Immature natural killer cell (primary cell): ENCODE measurements around the gene LYRM9. TPM values are rescaled to one million over a fixed set of nuclear protein-coding genes. Genes with fewer than 3 reads are reported as not detected.
"Not testable (repeated sequence)": the region's sequence is repeated elsewhere in the genome, so short reads cannot be mapped to it uniquely, and the experiment has no call there.

ENCODE experiments used
- DNase-seq, 3 donors: peaks; one replicate each; pipeline ENCODE4 v3.0.0; 2022; ENCODE audit warnings: mixed read lengths in 1 of 3
- H3K27ac Mint-ChIP-seq, 6 donors: one replicate each; pipeline ENCODE4 v1.8.0; 2020; ENCODE audit warnings: mixed read lengths in 6 of 6, mild to moderate bottlenecking in 5 of 6, inconsistent platforms in 4 of 6, moderate library complexity in 3 of 6
- H3K27me3 Mint-ChIP-seq, 3 donors: one replicate each; pipeline ENCODE4 v1.8.0; 2020 to 2021; ENCODE audit warnings: low read depth in 3 of 3, mild to moderate bottlenecking in 3 of 3, mixed read lengths in 3 of 3, moderate library complexity in 3 of 3, inconsistent platforms in 1 of 3
- H3K36me3 Mint-ChIP-seq, 3 donors: one replicate each; pipeline ENCODE4 v1.8.0; 2020; ENCODE audit warnings: mixed read lengths in 3 of 3, inconsistent platforms in 2 of 3, mild to moderate bottlenecking in 2 of 3
- H3K4me1 Mint-ChIP-seq, 2 donors: one replicate each; pipeline ENCODE4 v1.8.0; 2020; ENCODE audit warnings: inconsistent platforms in 2 of 2, mild to moderate bottlenecking in 2 of 2, mixed read lengths in 2 of 2, moderate library complexity in 1 of 2
- H3K4me3 Mint-ChIP-seq, 5 donors: one replicate each; pipeline ENCODE4 v1.8.0; 2020; ENCODE audit warnings: mild to moderate bottlenecking in 5 of 5, mixed read lengths in 5 of 5, inconsistent platforms in 3 of 5, moderate library complexity in 3 of 5
- H3K9me3 Mint-ChIP-seq, 6 donors: one replicate each; pipeline ENCODE4 v1.8.0; 2020; ENCODE audit warnings: mild to moderate bottlenecking in 6 of 6, mixed read lengths in 6 of 6, inconsistent platforms in 4 of 6, moderate library complexity in 3 of 6
- polyA plus RNA-seq, 3 donors: library from polyadenylated mRNA; unstranded; fragments of 300-500 nt; fragmentation: Illumina TruSeq; gene quantifications; one replicate each; pipeline ENCODE4 v1.2.3, GENCODE V29; 2021

The LYRM9 gene
- polyA plus RNA-seq, 3 donors from 2014 or later, result 9.2 to 11.1 (median 10.3) TPM

- no peak for DNase-seq
- H3K36me3 Mint-ChIP-seq, result peaks cover 0 to 4% (median 0%) of the 10 kb centered on the region in 3 donors
- H3K4me1 Mint-ChIP-seq, result no peaks in the 10 kb centered on the region
- peaks cover 0 to 21% (median 2%) of the 10 kb centered on the region in 3 donors for H3K27me3 Mint-ChIP-seq
- H3K9me3 Mint-ChIP-seq, result peaks cover 0 to 3% (median 0%) of the 10 kb centered on the region in 6 donors
- no peak overlapping the region for H3K27ac Mint-ChIP-seq
- H3K4me3 Mint-ChIP-seq, result no peak overlapping the region
Measured at GRCh38 chr17:27899525-27899924, 6.4 kb upstream of the LYRM9 start.

- H3K27ac Mint-ChIP-seq, result peak overlapping the region in 2 of 6 donors; percentile 0 to 6
- H3K27me3 Mint-ChIP-seq, result peaks cover 3 to 13% (median 11%) of the 10 kb centered on the region in 3 donors
- peaks cover 0 to 3% (median 0%) of the 10 kb centered on the region in 6 donors for H3K9me3 Mint-ChIP-seq
- H3K4me1 Mint-ChIP-seq, result peaks cover 3 to 12% of the 10 kb centered on the region in 2 donors
- H3K36me3 Mint-ChIP-seq, result no peaks in the 10 kb centered on the region
- DNase-seq, result no peak
- H3K4me3 Mint-ChIP-seq, result no peak overlapping the region
Measured at GRCh38 chr17:27898096-27898495, 4.9 kb upstream of the LYRM9 start.

GRCh38 chr17:27896701-27897100 is 3.5 kb upstream of the LYRM9 start:
- Mint-ChIP-seq H3K27ac (no peak overlapping the region), H3K9me3 (peaks cover 0 to 3% (median 0%) of the 10 kb centered on the region in 6 donors), H3K4me3 (no peak overlapping the region), H3K4me1 (peaks cover 8 to 18% of the 10 kb centered on the region in 2 donors), H3K27me3 (peaks cover 3 to 12% (median 11%) of the 10 kb centered on the region in 3 donors), H3K36me3 (no peaks in the 10 kb centered on the region)
- DNase-seq, result no peak

GRCh38 chr17:27895940-27896535 is 2.9 kb upstream of the LYRM9 start:
- Mint-ChIP-seq H3K36me3 (no peaks in the 10 kb centered on the region), H3K4me1 (peaks cover 8 to 18% of the 10 kb centered on the region in 2 donors), H3K9me3 (peaks cover 0 to 3% (median 0%) of the 10 kb centered on the region in 6 donors), H3K4me3 (no peak overlapping the region), H3K27ac (no peak overlapping the region), H3K27me3 (peaks cover 3 to 12% (median 12%) of the 10 kb centered on the region in 3 donors)
- DNase-seq, result no peak

- no peak for DNase-seq
- peaks cover 0 to 3% (median 0%) of the 10 kb centered on the region in 6 donors for H3K9me3 Mint-ChIP-seq
- H3K4me1 Mint-ChIP-seq, result peaks cover 8 to 18% of the 10 kb centered on the region in 2 donors
- no peaks in the 10 kb centered on the region for H3K36me3 Mint-ChIP-seq
- H3K27ac Mint-ChIP-seq, result no peak overlapping the region
- peaks cover 3 to 14% (median 12%) of the 10 kb centered on the region in 3 donors for H3K27me3 Mint-ChIP-seq
- H3K4me3 Mint-ChIP-seq, result no peak overlapping the region
Measured at GRCh38 chr17:27895123-27895895, 2.1 kb upstream of the LYRM9 start.

GRCh38 chr17:27893841-27894503 is 807 bp upstream of the LYRM9 start:
- H3K27ac Mint-ChIP-seq, result peak overlapping the region in 2 of 6 donors; percentile 27 to 66
- H3K27me3 Mint-ChIP-seq, result peaks cover 3 to 13% (median 12%) of the 10 kb centered on the region in 3 donors
- no peaks in the 10 kb centered on the region for H3K36me3 Mint-ChIP-seq
- peaks cover 0 to 2% (median 0%) of the 10 kb centered on the region in 6 donors for H3K9me3 Mint-ChIP-seq
- H3K4me3 Mint-ChIP-seq, result peak overlapping the region; percentile 66 to 89 (median 83)
- peaks cover 8 to 18% of the 10 kb centered on the region in 2 donors for H3K4me1 Mint-ChIP-seq
- no peak for DNase-seq

- Mint-ChIP-seq H3K9me3 (no peaks in the 10 kb centered on the region), H3K27me3 (peaks cover 3 to 12% (median 11%) of the 10 kb centered on the region in 3 donors), H3K27ac (peak overlapping the region; percentile 51 to 94 (median 76)), H3K4me3 (peak overlapping the region; percentile 83 to 90 (median 89)), H3K36me3 (peaks cover 0 to 5% (median 4%) of the 10 kb centered on the region in 3 donors), H3K4me1 (peaks cover 8 to 18% of the 10 kb centered on the region in 2 donors)
- DNase-seq, result no peak
Measured at GRCh38 chr17:27892542-27892865, 661 bp downstream of the LYRM9 start.

- DNase-seq, result no peak
- H3K4me3 Mint-ChIP-seq, result peak overlapping the region in 2 of 5 donors; percentile 89 to 90
- no peaks in the 10 kb centered on the region for H3K9me3 Mint-ChIP-seq
Measured at GRCh38 chr17:27891841-27892240, 1.3 kb downstream of the LYRM9 start.

GRCh38 chr17:27889711-27890251 is 3.4 kb downstream of the LYRM9 start:
- H3K27ac Mint-ChIP-seq, result no peak overlapping the region
- no peak overlapping the region for H3K4me3 Mint-ChIP-seq
- no peaks in the 10 kb centered on the region for H3K9me3 Mint-ChIP-seq
- H3K27me3 Mint-ChIP-seq, result peaks cover 4 to 11% (median 5%) of the 10 kb centered on the region in 3 donors
- DNase-seq, result no peak
- peaks cover 8 to 18% of the 10 kb centered on the region in 2 donors for H3K4me1 Mint-ChIP-seq
- peaks cover 0 to 5% (median 4%) of the 10 kb centered on the region in 3 donors for H3K36me3 Mint-ChIP-seq

More at GRCh38 chr17:27891841-27892240, 1.3 kb downstream of the LYRM9 start:
- Mint-ChIP-seq H3K36me3 (peaks cover 0 to 5% (median 4%) of the 10 kb centered on the region in 3 donors), H3K4me1 (peaks cover 8 to 18% of the 10 kb centered on the region in 2 donors), H3K27ac (no peak overlapping the region), H3K27me3 (peaks cover 3 to 12% (median 11%) of the 10 kb centered on the region in 3 donors)

- Mint-ChIP-seq H3K27ac (peak overlapping the region in 2 of 6 donors; percentile 67 to 73), H3K36me3 (peaks cover 0 to 5% (median 4%) of the 10 kb centered on the region in 3 donors), H3K27me3 (peaks cover 3 to 9% (median 5%) of the 10 kb centered on the region in 3 donors), H3K9me3 (no peaks in the 10 kb centered on the region), H3K4me3 (no peak overlapping the region), H3K4me1 (peaks cover 8 to 14% of the 10 kb centered on the region in 2 donors)
- no peak for DNase-seq
Measured at GRCh38 chr17:27888945-27889344, 4.2 kb downstream of the LYRM9 start.

- H3K9me3 Mint-ChIP-seq, result no peaks in the 10 kb centered on the region
- no peak overlapping the region for H3K4me3 Mint-ChIP-seq
- H3K36me3 Mint-ChIP-seq, result peaks cover 0 to 5% (median 4%) of the 10 kb centered on the region in 3 donors
- H3K27me3 Mint-ChIP-seq, result peaks cover 1 to 3% (median 3%) of the 10 kb centered on the region in 3 donors
- H3K27ac Mint-ChIP-seq, result peak overlapping the region in 1 of 6 donors; percentile 54
- H3K4me1 Mint-ChIP-seq, result peaks cover 5 to 6% of the 10 kb centered on the region in 2 donors
- no peak for DNase-seq
Measured at GRCh38 chr17:27888067-27888466, 5.1 kb downstream of the LYRM9 start.

- H3K36me3 Mint-ChIP-seq, H3K27me3 Mint-ChIP-seq, H3K4me1 Mint-ChIP-seq, H3K27ac Mint-ChIP-seq, DNase-seq, H3K9me3 Mint-ChIP-seq, H3K4me3 Mint-ChIP-seq: not testable (repeated sequence)
Measured at GRCh38 chr17:27886348-27886906, 6.7 kb downstream of the LYRM9 start.

GRCh38 chr17:27882162-27882840 is 10.9 kb downstream of the LYRM9 start:
- DNase-seq, result no peak
- Mint-ChIP-seq H3K27me3 (peaks cover 0 to 3% (median 3%) of the 10 kb centered on the region in 3 donors), H3K9me3 (peaks cover 0 to 2% (median 0%) of the 10 kb centered on the region in 6 donors), H3K4me3 (no peak overlapping the region), H3K36me3 (peaks cover 0 to 7% (median 5%) of the 10 kb centered on the region in 3 donors), H3K4me1 (no peaks in the 10 kb centered on the region), H3K27ac (no peak overlapping the region)
